Vagina (tissue), 2 donors: Measurements from ENCODE around the gene PER2. TPM values are rescaled to one million over a fixed set of nuclear protein-coding genes. Genes with fewer than 3 reads are reported as not detected.
A peak's percentile ranks its signal among the peaks of the same experiment; 100 is the strongest.

Experiments
- DNase-seq, 2 donors: peaks; one replicate each; pipeline ENCODE4 v3.0.0-alpha.2; 2017; ENCODE audit errors: extremely low spot score in 2 of 2
- H3K27ac ChIP-seq: fragments of 200-600 bp; sonication (generic); one replicate; pipeline ENCODE4 v1.5.1; 2019
- H3K27me3 ChIP-seq: fragments of 200-600 bp; sonication (generic); one replicate; pipeline ENCODE4 v1.5.1; 2019
- H3K36me3 ChIP-seq, 2 donors: fragments of 200-600 bp; sonication (generic); one replicate each; pipeline ENCODE4 v1.5.1; 2017 to 2019
- H3K4me1 ChIP-seq: fragments of 200-600 bp; sonication (generic); one replicate; pipeline ENCODE4 v1.5.1; 2019
- H3K4me3 ChIP-seq, 2 donors: fragments of 200-600 bp; sonication (generic); 1 replicate in 1 of 2; 2 replicates in 1 of 2; pipeline ENCODE4 v1.5.1; 2016 to 2019
- H3K9me3 ChIP-seq: fragments of 200-600 bp; sonication (generic); one replicate; pipeline ENCODE4 v1.5.1; 2019
- CTCF ChIP-seq, 3 experiments: fragments of 450-650 bp in 2 of 3; fragments of 200-600 bp in 1 of 3; sonication (generic) in 1 of 3; IDR thresholded peaks; one replicate each; pipeline ENCODE4 v1.5.1; 2017 to 2019; ENCODE audit warnings: antibody characterized with exemption in 3 of 3, mild to moderate bottlenecking in 2 of 3, moderate library complexity in 2 of 3
- POLR2A ChIP-seq, 2 donors: fragments of 450-650 bp; IDR thresholded peaks; one replicate each; pipeline ENCODE4 v1.6.1; 2017; ENCODE audit warnings: antibody characterized with exemption in 2 of 2, mild to moderate bottlenecking in 2 of 2, moderate library complexity in 2 of 2
- POLR2AphosphoS5 ChIP-seq, 2 donors: sonication (generic); formaldehyde crosslinking; IDR thresholded peaks; one replicate each; pipeline ENCODE4 v1.9.0; 2017; ENCODE audit warnings: antibody characterized with exemption in 2 of 2, mild to moderate bottlenecking in 2 of 2, low read depth in 1 of 2; ENCODE audit not compliant: insufficient read depth in 1 of 2
- intact Hi-C: fragments of 100-400 bp; cut with DNase I; formaldehyde crosslinking; loops from one replicate; pipeline ENCODE4 v1.15.1; 2023
- total RNA-seq: library from RNA; depleted of rRNA; stranded (reverse); fragments of >200 nt; gene quantifications from one replicate; pipeline ENCODE4 v1.2.3, GENCODE V29; 2016

The PER2 gene
- total RNA-seq, 1 donor from 2014 or later: 21.1 TPM

GRCh38 chr2:238233625-238234024 is 54.8 kb downstream of the PER2 start:
- H3K4me1 ChIP-seq: peaks cover 7% of the 10 kb centered on the region
- H3K27ac ChIP-seq: no peak overlapping the region
- no peaks in the 10 kb centered on the region for H3K27me3 ChIP-seq
- DNase-seq: no peak
- no peaks in the 10 kb centered on the region for H3K36me3 ChIP-seq
- intact Hi-C loops: no loop called here
- H3K4me3 ChIP-seq: no peak overlapping the region
- H3K9me3 ChIP-seq: no peaks in the 10 kb centered on the region
- TF ChIP-seq POLR2A (IDR thresholded peaks at IDR 0.05) (no peak), CTCF (IDR thresholded peaks at IDR 0.05) (no peak), POLR2AphosphoS5 (IDR thresholded peaks at IDR 0.05; ENCODE audit: insufficient read depth in 1 of 2, low read depth in 1 of 2) (no peak)

GRCh38 chr2:238231809-238232208 is 56.6 kb downstream of the PER2 start:
- peaks cover 7% of the 10 kb centered on the region for H3K4me1 ChIP-seq
- H3K4me3 ChIP-seq: peak overlapping the region; percentile 47 to 66
- intact Hi-C loops: no loop called here
- DNase-seq: no peak
- no peaks in the 10 kb centered on the region for H3K36me3 ChIP-seq
- H3K27me3 ChIP-seq: no peaks in the 10 kb centered on the region
- TF ChIP-seq CTCF (IDR thresholded peaks at IDR 0.05) (no peak), POLR2A (IDR thresholded peaks at IDR 0.05) (no peak), POLR2AphosphoS5 (IDR thresholded peaks at IDR 0.05; ENCODE audit: insufficient read depth in 1 of 2, low read depth in 1 of 2) (no peak)
- H3K27ac ChIP-seq: no peak overlapping the region
- no peaks in the 10 kb centered on the region for H3K9me3 ChIP-seq

GRCh38 chr2:238231251-238231793 is 57.1 kb downstream of the PER2 start:
- H3K4me3 ChIP-seq: peak overlapping the region; percentile 47 to 66
- H3K36me3 ChIP-seq: no peaks in the 10 kb centered on the region
- intact Hi-C loops: no loop called here
- no peak overlapping the region for H3K27ac ChIP-seq
- H3K27me3 ChIP-seq: no peaks in the 10 kb centered on the region
- no peaks in the 10 kb centered on the region for H3K9me3 ChIP-seq
- peaks cover 7% of the 10 kb centered on the region for H3K4me1 ChIP-seq
- no peak for TF ChIP-seq CTCF (IDR thresholded peaks at IDR 0.05)
- TF ChIP-seq POLR2AphosphoS5 (IDR thresholded peaks at IDR 0.05; ENCODE audit: insufficient read depth in 1 of 2, low read depth in 1 of 2): peak; percentile 9 to 75
- no peak for DNase-seq

- no peaks in the 10 kb centered on the region for H3K9me3 ChIP-seq
- peaks cover 7% of the 10 kb centered on the region for H3K4me1 ChIP-seq
- H3K36me3 ChIP-seq: no peaks in the 10 kb centered on the region
- H3K27me3 ChIP-seq: no peaks in the 10 kb centered on the region
- no peak for DNase-seq
- no peak overlapping the region for H3K27ac ChIP-seq
- no peak for TF ChIP-seq POLR2A (IDR thresholded peaks at IDR 0.05)
- no peak for TF ChIP-seq CTCF (IDR thresholded peaks at IDR 0.05)
- intact Hi-C loops: no loop called here
- H3K4me3 ChIP-seq: peak overlapping the region; percentile 47 to 66
Measured at GRCh38 chr2:238230699-238231098, 57.7 kb downstream of the PER2 start.

- Histone ChIP-seq H3K36me3 (no peaks in the 10 kb centered on the region), H3K9me3 (no peaks in the 10 kb centered on the region), H3K4me3 (no peak overlapping the region), H3K27ac (no peak overlapping the region), H3K27me3 (no peaks in the 10 kb centered on the region), H3K4me1 (peaks cover 7% of the 10 kb centered on the region)
- intact Hi-C loops: no loop called here
- DNase-seq: no peak
- no peak for TF ChIP-seq CTCF (IDR thresholded peaks at IDR 0.05)
- TF ChIP-seq POLR2A (IDR thresholded peaks at IDR 0.05): no peak
- no peak for TF ChIP-seq POLR2AphosphoS5 (IDR thresholded peaks at IDR 0.05; ENCODE audit: insufficient read depth in 1 of 2, low read depth in 1 of 2)
Measured at GRCh38 chr2:238228700-238229099, 59.7 kb downstream of the PER2 start.
